GM18861 (cell line): ENCODE data around the gene WFDC6.
A peak's percentile ranks its signal among the peaks of the same experiment; 100 is the strongest.

Source experiments
- ATAC-seq: cut with Tn5 transposase; IDR thresholded peaks from one replicate; pipeline ENCODE4 v1.9.1; 2021; ENCODE audit not compliant: unreplicated experiment

The WFDC6 gene

DNA sequence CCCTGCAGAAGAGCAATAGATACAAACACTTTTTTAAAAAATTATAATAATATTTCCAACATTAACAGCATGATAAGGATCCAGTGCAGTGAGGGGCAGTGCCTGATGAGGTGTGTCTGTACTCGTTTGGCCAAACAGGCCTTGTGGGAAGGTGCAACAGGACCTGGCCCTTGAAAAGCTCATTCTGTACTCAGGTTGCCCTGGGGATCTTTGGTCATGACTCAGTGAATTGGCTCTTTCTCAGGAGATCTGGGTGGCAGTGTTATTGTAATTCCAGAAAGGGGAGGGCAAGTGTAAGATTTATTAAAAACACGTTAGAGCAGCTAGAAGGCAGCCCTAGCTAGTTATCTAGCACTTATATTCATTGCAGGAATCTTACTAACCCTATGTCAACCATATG, 21.0 kb downstream of the WFDC6 start:
- ATAC-seq, result no peak

DNA sequence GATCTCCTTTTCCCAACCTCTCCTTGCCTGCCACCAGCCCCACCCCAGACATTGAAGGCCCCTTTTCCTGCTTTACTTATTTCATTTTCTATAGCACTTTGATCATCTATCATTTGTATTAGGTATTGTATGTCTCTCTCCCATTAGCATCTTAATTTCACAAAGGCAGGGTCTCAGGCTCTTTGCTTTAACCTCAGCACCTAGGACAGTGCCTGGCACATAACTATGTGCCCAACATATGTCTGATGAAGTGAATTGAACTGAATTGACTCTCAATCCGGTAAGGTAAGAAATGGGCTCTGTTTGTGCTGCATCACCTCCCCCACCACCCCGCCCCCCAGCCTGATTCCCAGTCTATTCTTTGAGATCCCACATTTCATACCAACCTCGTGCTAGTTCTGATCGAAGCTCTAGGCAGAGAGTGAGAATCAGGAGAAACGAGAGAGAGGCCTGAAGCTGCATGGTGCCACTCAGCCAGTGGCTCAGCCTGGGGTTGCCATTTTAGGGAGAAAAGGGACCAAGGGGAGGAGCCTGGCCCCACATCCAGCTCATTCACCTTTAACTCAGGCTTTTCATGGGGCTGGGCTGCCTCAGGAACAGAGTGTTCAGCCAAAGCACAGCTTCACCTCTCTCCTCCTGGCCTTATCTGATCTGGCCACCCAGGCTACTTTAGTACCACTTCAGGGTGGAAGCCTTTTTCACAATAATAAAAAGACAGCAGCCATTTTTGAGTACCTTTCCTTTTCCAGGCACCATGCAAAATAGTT, 24.0 kb downstream of the WFDC6 start, which contains the start of gene SPINT3:
Gene SPINT3, minus strand, starts transcription at position 476 of the 767 bp plus-strand sequence. Its CDS starts 14 bp downstream, at position 462.
- ATAC-seq, result no peak

DNA sequence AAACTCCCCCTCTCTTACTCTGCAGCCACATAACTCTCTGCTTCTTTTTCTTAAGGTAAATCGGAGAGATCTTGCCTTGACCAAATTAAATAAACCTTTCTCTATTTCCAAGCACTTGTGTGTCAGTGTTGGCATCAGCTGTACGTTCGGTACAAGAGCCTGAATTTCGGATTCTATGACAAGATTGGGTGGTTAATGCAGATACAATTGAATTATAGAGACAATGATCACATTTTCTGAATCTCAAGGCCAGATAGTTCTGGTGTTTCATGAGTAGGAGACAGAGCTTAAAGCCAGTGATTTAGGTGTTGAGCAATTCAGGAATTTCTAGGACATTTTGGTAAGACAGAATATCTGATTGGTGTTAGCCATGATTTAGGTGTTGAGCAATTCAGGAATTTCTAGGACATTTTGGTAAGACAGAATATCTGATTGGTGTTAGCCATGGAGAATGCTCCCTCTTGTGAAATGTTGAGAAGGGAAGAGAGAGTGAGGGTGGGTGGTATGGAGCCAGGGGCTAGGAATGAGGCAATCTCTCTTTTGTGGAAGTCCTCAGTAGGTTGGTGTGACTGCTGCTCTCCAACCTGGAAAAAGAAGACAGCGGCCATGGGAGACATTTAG, 28.9 kb downstream of the WFDC6 start:
- no peak for ATAC-seq

DNA sequence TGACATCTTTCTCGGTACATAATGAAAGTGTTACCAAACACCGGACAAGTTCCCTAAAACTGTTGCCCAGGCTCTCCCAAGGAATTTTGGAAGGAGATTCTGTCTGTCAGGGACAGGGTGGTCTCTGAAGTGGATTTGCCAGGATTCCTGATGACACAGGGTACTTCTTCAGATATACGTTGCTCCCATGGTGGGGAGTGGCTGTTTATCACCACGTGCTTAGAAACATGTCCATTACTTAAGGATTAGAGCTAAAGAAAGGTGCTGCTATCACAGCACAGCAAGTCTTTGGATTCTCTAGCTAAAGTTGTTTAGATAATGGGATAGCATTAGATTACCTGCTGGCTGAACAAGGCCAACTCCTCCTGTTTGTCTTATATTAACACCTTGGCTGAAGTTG, 30.2 kb downstream of the WFDC6 start:
- ATAC-seq, result no peak

DNA sequence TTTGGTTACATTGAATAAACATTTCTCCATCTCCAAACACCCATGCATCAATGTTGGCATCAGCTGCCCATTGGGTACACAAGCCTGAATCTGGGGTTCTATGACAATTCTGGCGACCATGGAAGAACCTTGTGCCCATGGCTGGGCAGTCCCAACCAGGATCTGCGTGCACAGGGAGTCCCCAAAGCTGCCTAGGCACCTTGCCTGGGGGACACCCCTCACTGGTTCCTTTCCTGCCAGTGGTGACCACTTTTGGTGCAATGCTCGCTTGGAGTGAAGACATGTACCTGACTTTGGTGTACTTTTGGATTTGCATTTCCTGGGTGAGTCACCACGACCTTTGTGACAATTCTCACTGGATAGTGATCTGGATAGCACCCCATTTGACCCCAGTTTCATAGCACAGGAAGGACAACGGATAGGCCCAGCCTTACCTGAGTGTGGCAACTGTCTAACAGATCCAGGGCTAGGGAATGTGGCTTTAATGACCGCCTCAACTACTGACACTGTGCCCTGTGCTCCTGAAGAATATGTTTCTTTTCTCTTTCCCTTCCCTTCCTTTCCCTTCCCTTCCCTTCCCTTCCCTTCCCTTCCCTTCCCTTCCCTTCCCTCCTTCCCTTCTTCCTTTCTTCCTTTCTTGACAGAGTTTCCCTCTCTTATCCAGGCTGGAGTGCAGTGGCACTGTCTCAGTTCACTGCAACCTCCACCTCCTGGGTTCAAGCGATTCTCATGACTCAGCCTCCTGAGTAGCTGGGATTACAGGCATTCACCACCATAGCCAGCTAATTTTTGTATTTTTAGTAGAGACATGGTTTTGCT, 31.0 kb downstream of the WFDC6 start:
- no peak for ATAC-seq

DNA sequence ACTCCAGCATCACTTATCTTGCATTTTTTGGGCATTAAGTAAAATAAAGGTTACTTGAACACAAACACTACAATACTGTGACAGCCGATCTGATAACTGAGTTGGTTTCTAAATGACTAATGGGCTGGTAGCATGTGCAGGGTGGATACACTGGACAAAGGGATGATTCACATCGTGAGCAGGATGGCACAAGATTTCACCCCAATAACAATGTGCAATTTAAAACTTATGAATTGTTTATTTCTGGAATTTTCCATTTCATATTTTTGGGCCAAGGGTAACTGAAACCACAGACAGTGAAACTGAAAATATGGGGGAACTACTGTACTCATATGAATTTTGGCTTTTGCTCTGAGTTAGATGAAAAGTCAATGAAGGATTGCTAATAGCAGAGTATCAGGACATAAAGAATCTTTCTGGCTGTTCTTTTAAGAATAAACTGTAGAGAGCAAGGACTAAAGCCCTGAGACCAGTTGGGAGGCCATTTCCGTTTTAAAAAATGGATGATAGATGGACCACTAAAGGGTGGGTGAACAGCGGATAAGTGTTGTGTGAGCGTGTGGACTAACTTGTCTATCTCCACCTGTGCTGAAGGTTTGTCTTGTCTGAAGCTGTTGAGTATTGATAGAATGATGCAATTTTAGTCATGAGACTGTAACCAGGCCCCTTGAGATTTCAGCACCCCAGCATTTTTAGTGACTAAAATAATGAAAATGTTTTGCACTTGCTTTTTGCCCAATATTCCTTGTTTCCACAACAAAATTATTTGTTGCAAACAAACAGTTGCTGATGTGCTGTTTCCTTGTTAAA, 32.1 kb downstream of the WFDC6 start:
- peak; percentile 48 for ATAC-seq

DNA sequence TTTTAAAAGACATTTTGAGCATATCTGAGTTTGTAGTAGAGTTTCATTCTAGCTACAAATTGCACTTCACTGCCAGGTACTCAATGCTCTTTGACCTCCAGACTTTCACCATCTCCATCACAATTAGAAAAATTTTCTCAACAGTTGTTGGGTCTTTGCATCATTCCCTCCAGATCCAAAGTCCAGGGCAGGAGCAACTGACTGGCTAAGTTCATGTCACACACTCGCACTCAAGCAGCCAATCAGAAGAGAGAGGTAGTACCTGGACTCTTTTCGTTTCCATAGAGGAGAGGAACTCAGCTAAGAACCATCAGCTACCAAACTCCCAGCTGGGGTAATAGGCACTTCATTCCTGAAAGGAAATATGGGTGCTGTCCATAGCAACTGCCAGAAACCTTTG, 32.9 kb downstream of the WFDC6 start:
- ATAC-seq, result no peak

DNA sequence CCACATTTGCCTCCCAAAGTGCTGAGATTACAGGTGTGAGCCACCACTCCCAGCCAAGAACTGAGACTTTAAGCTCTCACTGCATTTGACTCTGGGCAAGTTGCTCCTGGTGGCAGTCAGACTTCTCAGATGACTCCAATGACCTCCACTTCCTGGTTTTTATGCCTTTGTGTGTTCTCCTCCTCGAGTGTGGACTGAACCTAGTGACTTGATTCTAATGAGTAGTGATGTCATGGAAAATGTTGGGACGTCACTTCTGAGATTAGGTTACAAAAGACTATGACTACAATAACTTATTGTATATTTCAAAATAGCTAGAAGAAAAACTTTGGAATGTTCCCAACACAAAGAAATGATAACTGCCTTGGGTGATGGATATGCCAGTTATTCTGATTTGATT, 35.9 kb downstream of the WFDC6 start:
- ATAC-seq, result no peak

DNA sequence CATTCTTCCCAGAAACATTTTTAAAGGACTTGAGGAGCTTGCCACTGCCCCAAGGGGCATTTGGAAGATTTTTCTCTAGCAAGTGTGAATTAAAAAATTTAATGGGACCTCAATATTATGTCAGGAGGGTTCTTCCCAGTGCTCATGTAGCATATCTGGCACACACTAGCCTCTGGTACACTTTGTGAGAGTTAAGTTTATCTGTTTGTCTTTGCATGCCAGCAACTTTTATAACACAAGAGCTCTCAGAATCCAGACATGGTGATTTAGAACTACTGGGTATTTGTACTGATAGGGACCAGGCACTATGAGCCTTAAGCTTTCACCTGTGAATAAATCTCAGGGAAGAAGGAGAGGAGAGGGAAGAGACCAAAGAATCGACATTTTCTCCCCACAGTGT, 36.7 kb downstream of the WFDC6 start:
- ATAC-seq, result no peak

DNA sequence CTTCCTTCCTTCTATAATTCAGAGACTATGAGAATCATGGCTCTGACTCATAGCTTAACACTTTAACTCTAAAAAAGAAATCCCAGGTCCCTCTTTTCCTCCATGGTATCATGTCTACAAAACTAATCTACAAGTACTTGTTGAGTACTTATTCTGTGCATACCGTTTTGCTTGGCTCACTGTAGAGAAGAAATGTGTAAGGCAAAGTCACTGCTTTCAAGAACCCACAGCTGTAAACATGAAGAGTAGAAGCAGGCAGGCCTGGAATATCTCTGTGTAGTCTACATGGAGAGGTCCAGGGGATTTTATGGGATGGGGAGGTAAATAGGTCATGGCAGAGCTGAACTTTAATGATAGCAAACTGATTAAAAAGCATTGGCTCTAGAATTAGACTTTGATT, 37.7 kb downstream of the WFDC6 start:
- no peak for ATAC-seq

DNA sequence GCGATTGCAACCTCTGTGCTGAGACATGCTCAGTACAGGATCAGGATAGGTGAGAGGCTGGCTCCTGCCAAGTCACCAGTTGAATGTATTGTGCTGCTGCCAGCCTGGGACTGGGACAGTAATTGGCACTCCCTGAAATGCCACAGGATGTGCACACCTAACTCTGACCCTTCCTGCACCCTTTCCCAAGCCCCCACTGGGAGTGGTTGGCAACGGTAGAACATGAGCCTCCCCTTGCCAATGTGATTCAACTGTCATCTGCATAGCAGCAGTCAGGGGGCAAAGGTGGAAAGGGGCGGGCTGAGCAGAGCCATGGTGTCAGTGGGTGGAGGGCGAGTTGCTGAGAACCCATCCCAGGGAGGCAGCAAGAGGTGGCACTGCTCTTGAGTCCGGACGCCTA, 39.3 kb downstream of the WFDC6 start:
- no peak for ATAC-seq

DNA sequence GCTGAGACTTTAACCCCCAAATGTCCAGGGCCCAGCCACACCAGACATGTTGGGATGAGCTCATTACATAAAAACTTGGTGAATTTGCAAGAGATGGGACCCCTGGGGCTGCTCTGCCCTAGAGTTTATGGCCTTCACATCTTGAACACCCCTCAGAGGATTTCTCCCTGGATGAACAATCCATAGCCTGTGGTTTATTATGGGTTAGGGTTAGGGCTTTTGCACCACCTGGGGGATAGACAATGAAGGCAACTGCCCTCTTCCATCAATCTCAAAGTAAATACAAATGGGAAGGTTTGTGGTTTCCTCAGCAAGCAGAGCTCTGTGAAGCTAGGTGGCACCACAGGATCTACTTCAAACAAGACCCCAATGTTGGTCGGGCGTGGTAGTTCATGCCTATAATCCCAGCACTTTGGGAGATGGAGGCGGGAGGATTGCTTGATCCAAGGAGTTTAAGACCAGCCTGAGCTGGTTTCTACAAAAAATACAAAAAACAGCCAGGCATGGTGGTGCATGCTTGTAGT, 41.2 kb downstream of the WFDC6 start:
- no peak for ATAC-seq

DNA sequence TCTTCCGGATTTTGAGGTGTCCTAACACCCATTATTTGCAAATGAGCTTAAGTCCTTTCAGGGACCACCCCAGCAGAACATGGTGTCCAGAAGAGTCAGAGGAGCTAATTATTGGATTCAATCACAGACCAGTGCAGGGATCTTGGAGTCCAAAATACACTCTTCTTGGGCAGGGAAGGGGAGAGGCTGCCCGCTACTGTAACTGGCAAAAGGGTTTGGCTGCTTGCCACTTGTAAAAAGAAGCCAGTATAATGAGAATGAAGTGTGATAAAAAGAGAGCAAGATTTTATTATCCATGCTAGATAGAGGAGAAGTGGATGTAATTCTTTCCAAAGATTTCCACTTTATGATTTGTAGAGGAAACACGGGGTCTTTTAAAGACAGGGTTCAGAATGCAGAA, 43.1 kb downstream of the WFDC6 start:
- ATAC-seq, result no peak

DNA sequence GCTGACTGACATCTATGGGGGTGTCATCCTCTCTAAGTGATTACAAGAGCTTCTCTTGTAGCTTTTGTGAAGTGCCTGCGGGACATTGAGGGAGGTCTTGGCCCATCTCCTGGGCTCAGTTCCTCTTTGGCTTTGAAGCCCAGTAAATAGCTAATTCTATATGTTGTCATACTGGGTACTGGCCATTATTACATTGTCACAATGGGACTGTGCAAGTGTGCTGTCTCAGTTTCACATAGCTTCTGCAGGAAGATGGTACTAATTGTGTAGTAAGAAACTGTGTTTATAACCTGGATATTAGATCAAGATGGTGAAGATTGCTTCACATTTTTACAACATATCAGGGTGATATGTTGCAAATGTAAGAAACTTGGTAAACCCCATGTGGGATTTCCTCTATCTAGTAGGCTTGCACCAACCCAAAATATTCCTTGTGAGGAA, 43.8 kb downstream of the WFDC6 start:
- ATAC-seq, result no peak

DNA sequence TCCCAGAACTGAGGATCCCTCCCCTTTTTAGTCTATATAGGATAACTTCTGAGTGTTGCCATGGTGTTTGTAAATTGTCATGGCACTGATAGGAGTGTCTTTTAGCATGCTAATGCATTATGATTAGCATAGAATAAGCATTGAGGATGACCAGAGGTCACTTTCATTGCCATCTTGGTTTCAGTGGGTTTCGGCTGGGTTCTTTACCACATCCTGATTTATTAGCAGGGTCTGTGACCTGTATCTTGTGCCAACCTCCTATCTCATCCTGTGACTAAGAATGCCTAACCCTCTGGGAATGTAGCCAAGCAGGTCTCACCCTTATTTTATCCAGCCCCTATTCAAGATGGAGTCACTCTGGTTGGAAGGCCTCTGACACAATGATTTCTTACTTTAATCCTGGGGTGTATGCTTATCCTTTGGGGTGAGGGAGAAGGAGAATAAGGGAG, 50.2 kb downstream of the WFDC6 start:
- no peak for ATAC-seq

DNA sequence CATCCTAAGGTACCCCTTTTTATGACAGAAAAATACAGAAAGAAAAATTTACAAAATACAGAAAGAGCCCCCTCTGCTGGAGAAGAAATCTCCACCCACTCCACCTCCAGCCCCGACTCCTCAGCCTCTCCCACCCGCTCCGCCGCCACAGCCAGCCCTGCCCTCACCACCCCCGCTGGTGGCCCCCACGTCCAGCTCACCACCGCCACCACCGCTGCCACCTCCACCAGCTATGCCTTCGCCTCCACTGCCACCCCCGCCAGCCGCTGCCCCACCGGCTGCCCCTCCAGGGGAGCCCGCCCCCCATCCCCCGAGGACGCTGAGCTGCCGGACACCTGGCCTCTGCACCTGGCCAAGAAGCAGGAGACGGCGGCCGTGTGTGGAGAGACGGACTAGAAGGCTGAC, 52.0 kb downstream of the WFDC6 start:
- no peak for ATAC-seq

DNA sequence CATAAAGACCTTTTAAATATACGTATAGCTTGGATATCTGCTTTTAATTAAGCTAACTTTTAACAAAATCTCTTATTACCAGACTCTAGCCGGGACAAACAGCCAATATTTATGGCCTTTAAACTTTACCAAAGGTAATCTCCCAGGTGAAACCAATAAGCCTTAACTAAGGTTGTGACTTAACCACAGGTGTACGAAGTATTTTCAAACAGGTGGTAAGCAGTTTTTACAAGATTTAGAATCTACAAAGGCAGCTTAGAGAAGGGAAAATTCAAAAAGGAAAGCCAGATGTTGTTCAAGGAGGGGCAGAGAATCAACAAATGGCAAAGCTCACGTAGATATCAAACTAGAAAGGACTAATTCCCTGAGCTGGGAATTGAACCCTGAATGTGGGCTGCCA, 53.9 kb downstream of the WFDC6 start:
- ATAC-seq, result no peak

DNA sequence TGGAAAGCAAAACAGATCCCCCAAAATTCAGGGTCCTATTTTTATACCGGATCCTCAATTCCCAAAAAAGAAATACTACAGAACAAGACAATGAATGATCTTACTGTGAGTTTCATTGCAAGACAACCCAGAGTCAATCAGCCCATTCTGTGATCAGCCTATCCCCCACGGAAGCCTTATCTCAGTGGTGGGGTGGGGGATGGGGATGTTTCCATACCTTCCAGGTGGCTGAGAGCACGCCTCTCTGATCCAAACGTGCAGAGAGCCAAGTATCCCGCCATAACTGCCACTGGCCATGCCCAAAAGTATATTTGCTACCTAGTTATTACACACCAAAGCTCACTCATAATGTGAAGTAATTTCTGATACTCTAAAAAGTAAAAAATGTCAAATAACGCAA, 54.6 kb downstream of the WFDC6 start:
- ATAC-seq, result no peak
